ENCODE measurements around the gene REX1BD. TPM values are rescaled to one million over a fixed set of nuclear protein-coding genes. Genes with fewer than 3 reads are reported as not detected.
A peak's percentile ranks its signal among the peaks of the same experiment; 100 is the strongest.

REX1BD gene
- polyA plus RNA-seq, 3 donors: 83.7 to 141 (median 122) TPM

DNA sequence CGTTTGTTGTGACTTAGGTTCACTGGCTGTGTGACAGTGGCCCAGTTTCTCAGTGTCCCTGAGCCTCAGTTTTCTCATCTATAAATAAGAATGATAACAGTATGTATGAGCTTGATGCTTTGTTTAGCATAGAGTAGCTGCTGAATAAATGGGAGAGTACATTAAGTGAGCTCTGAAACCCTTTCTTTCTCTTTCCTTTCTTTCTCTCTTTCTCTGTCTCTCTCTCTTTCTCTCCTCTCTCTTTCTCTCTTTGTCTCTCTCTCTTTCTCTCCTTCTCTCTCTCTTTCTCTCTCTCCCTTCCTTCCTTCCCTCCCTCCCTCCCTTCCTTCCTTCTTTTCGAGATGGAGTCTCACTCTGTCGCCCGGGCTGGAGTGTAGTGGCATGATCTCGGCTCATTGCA lies 28.9 kb upstream of the REX1BD start:
- H2AFZ ChIP-seq (ENCODE audit: insufficient read depth, low read depth, low read length, poor library complexity, severe bottlenecking): no peak overlapping the region
- H3K4me3 ChIP-seq (replicated peaks in 1 of 3; ENCODE audit: low read depth in 2 of 3, low read length in 3 of 3): no peak overlapping the region
- no peaks in the 10 kb centered on the region for H4K20me1 ChIP-seq (ENCODE audit: insufficient read depth, low read length)
- peaks cover 38% of the 10 kb centered on the region for H3K79me2 ChIP-seq (ENCODE audit: insufficient read depth, low read length)
- Mint-ChIP-seq H3K4me1 (peaks cover 16% of the 10 kb centered on the region), H3K4me3 (no peak overlapping the region), H3K9me3 (no peaks in the 10 kb centered on the region), H3K36me3 (peaks cover 31 to 34% of the 10 kb centered on the region in 2 donors), H3K27me3 (ENCODE audit: low read depth in 3 of 3) (peaks cover 0 to 2% (median 0%) of the 10 kb centered on the region in 3 donors), H3K27ac (peak overlapping the region in 5 of 7 donors; percentile 46 to 71 (median 55))
- WGBS (ENCODE audit: insufficient coverage): no CpG with 5 or more reads among the region's 5 CpGs
- no peak for DNase-seq
- no peak overlapping the region for H3K9ac ChIP-seq (ENCODE audit: insufficient read depth, low read length, poor library complexity, severe bottlenecking)
- H3K4me2 ChIP-seq (replicated peaks; ENCODE audit: extremely low read depth, low read length, poor library complexity, severe bottlenecking): no peak overlapping the region
- H3K36me3 ChIP-seq (replicated peaks in 1 of 2; ENCODE audit: control insufficient read depth in 1 of 2, insufficient read depth in 2 of 2, low read length in 2 of 2): peaks cover 31 to 34% of the 10 kb centered on the region in 2 donors
- intact Hi-C loops (cut with micrococcal nuclease): loop anchor here in 1 of 2 donors (5.0 kb wide), 1 partner anchor 37 kb away; the partner anchor contains the start of gene ELL
- no peaks in the 10 kb centered on the region for H3K9me3 ChIP-seq (replicated peaks in 1 of 2; ENCODE audit: control insufficient read depth in 1 of 2, insufficient read depth in 1 of 2, low read length in 2 of 2)
- TF ChIP-seq, protein P1, sequence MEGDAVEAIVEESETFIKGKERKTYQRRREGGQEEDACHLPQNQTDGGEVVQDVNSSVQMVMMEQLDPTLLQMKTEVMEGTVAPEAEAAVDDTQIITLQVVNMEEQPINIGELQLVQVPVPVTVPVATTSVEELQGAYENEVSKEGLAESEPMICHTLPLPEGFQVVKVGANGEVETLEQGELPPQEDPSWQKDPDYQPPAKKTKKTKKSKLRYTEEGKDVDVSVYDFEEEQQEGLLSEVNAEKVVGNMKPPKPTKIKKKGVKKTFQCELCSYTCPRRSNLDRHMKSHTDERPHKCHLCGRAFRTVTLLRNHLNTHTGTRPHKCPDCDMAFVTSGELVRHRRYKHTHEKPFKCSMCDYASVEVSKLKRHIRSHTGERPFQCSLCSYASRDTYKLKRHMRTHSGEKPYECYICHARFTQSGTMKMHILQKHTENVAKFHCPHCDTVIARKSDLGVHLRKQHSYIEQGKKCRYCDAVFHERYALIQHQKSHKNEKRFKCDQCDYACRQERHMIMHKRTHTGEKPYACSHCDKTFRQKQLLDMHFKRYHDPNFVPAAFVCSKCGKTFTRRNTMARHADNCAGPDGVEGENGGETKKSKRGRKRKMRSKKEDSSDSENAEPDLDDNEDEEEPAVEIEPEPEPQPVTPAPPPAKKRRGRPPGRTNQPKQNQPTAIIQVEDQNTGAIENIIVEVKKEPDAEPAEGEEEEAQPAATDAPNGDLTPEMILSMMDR (IDR thresholded peaks at IDR 0.05): no peak
- peaks cover 14 to 17% of the 10 kb centered on the region in 2 donors for H3K4me1 ChIP-seq (ENCODE audit: control insufficient read depth in 1 of 2, insufficient read depth in 2 of 2, low read length in 2 of 2)
- H3K27me3 ChIP-seq (ENCODE audit: control insufficient read depth in 2 of 2, insufficient read depth in 2 of 2, low read length in 2 of 2): no peaks in the 10 kb centered on the region
- peak overlapping the region in 1 of 2 donors; percentile 29 for H3K27ac ChIP-seq (ENCODE audit: low read depth in 1 of 2, low read length in 2 of 2)

DNA sequence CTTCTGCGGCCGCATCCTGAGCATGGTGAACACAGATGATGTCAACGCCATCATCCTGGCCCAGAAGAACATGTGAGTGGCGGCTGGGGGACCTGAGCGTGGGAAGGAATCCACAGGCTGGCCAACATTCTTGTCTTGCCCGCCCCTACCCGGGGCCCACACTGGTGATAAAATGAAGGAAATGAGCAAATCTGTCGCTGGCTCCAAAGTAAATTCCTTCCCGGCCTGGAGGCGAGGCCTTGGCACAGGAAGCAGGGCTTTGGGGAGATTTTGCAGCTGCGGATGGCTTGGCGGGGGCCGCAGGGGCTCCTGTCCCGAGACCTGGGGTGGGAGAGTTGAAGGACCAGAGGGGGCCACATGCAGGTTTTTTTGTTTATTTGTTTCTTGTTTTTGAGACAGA lies 26.5 kb upstream of the REX1BD start:
- Histone ChIP-seq H4K20me1 (ENCODE audit: insufficient read depth, low read length) (no peaks in the 10 kb centered on the region), H3K79me2 (ENCODE audit: insufficient read depth, low read length) (peaks cover 38% of the 10 kb centered on the region), H3K9ac (ENCODE audit: insufficient read depth, low read length, poor library complexity, severe bottlenecking) (no peak overlapping the region), H3K4me1 (ENCODE audit: control insufficient read depth in 1 of 2, insufficient read depth in 2 of 2, low read length in 2 of 2) (peaks cover 14 to 17% of the 10 kb centered on the region in 2 donors), H2AFZ (ENCODE audit: insufficient read depth, low read depth, low read length, poor library complexity, severe bottlenecking) (no peak overlapping the region), H3K4me2 (replicated peaks; ENCODE audit: extremely low read depth, low read length, poor library complexity, severe bottlenecking) (no peak overlapping the region), H3K36me3 (replicated peaks in 1 of 2; ENCODE audit: control insufficient read depth in 1 of 2, insufficient read depth in 2 of 2, low read length in 2 of 2) (peaks cover 53 to 58% of the 10 kb centered on the region in 2 donors), H3K4me3 (replicated peaks in 1 of 3; ENCODE audit: low read depth in 2 of 3, low read length in 3 of 3) (no peak overlapping the region), H3K27ac (ENCODE audit: low read depth in 1 of 2, low read length in 2 of 2) (peak overlapping the region in 1 of 2 donors; percentile 41), H3K9me3 (replicated peaks in 1 of 2; ENCODE audit: control insufficient read depth in 1 of 2, insufficient read depth in 1 of 2, low read length in 2 of 2) (no peaks in the 10 kb centered on the region), H3K27me3 (ENCODE audit: control insufficient read depth in 2 of 2, insufficient read depth in 2 of 2, low read length in 2 of 2) (no peaks in the 10 kb centered on the region)
- H3K4me3 Mint-ChIP-seq: no peak overlapping the region
- intact Hi-C loops (cut with micrococcal nuclease): no loop called here
- no peak overlapping the region for H3K27ac Mint-ChIP-seq
- H3K9me3 Mint-ChIP-seq: no peaks in the 10 kb centered on the region
- H3K36me3 Mint-ChIP-seq: peaks cover 51 to 58% of the 10 kb centered on the region in 2 donors
- peaks cover 0 to 2% (median 2%) of the 10 kb centered on the region in 3 donors for H3K27me3 Mint-ChIP-seq (ENCODE audit: low read depth in 3 of 3)
- H3K4me1 Mint-ChIP-seq: peaks cover 16% of the 10 kb centered on the region
- TF ChIP-seq, protein P1 (IDR thresholded peaks at IDR 0.05): no peak
- DNase-seq: no peak
- WGBS (ENCODE audit: insufficient coverage): 96% methylated on average over 14 of the region's 14 CpGs

All from CD14-positive monocyte (primary cell).